ENCODE measurements around the gene DNAJC21. TPM values are rescaled to one million over a fixed set of nuclear protein-coding genes. Genes with fewer than 3 reads are reported as not detected.

Gene DNAJC21
- polyA plus RNA-seq, 2 of the 4 experiments (the other 2 are of a cell fraction): 31.1 to 36.5 TPM

DNA sequence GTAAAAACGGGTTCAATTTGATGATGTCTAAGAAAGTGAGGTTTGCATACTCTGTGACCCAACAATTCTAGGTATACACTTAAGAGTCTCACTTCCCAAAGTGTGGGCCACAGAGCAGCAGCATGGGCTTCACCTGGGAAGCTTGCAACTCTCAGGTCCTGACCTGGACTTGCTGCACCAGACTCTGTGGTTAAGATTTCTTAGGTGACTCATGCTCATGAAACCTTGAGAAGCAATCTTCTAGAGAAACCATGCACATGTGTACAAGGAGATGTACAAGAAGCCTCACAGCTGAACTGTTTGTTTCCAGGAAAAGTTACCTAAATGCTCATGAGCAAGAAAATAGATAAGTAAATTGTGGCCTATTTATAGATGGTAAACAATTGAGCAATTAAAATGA, 30.0 kb downstream of the DNAJC21 start:
- Histone ChIP-seq H3K4me2 (no peak overlapping the region), H3K9me3 (no peaks in the 10 kb centered on the region), H3K27ac (no peak overlapping the region), H3K4me3 (no peak overlapping the region), H3K4me1 (no peaks in the 10 kb centered on the region)
- ChIA-PET CTCF (interaction anchor here (1.0 to 3.6 kb wide), 5 partner anchors 9 to 43 kb away, joined by 3 to 21 read pairs (median 8); no protein-coding TSS in a partner anchor), POLR2A (no interaction called here)
- WGBS (ENCODE audit: missing lambda C conversion rate): 65% methylated on average over 1 of the region's 1 CpG
- DNase-seq (ENCODE audit: low read depth in 1 of 2, low spot score in 1 of 2) (no peak), FAIRE-seq (no peak), ATAC-seq (no peak)
- TF ChIP-seq HEYL (CRISPR knock-in tag; IDR thresholded peaks at IDR 0.05) (no peak), GATA3 (IDR thresholded peaks at IDR 0.05; ENCODE audit: borderline replicate concordance) (no peak)

DNA sequence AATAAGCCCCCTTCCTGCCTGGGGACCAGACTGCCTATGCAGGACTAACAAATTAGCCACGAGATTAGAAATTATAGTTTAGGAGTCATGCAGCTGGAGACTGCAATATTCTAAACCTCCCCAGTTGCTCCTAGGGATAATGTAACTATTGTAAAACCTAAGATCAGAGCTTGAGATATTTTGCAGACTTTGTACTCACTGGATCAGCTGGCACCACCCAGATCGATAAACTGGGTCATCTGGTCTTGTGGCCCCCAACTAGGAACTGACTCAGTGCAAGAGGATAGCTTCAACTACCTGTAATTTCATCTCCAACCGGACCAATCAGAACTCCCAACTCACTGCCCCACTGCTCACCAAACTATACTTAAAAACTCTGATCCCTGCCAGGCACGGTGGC, 38.2 kb downstream of the DNAJC21 start:
- WGBS (ENCODE audit: missing lambda C conversion rate): 79% methylated on average over 4 of the region's 4 CpGs
- H3K4me3 ChIP-seq: no peak overlapping the region
- FAIRE-seq (no peak), DNase-seq (ENCODE audit: low read depth in 1 of 2, low spot score in 1 of 2) (no peak), ATAC-seq (no peak)
- TF ChIP-seq CBX2 (IDR thresholded peaks at IDR 0.05; ENCODE audit: borderline replicate concordance, low read depth): no peak
- no peak for TF ChIP-seq RNF2 (IDR thresholded peaks at IDR 0.05; ENCODE audit: borderline replicate concordance, low read depth)
- TF ChIP-seq KDM5A (IDR thresholded peaks at IDR 0.05): no peak
- TF ChIP-seq CHD4 (IDR thresholded peaks at IDR 0.05; ENCODE audit: borderline replicate concordance): no peak
- TF ChIP-seq SREBF2 (IDR thresholded peaks at IDR 0.05): no peak
- no peak for TF ChIP-seq RFX5 (IDR thresholded peaks at IDR 0.05)
- no peak for TF ChIP-seq POLR2A (IDR thresholded peaks at IDR 0.05; ENCODE audit: low read length)
- no peak for TF ChIP-seq HDAC2 (IDR thresholded peaks at IDR 0.05)
- no peak for TF ChIP-seq KDM1A (IDR thresholded peaks at IDR 0.05; ENCODE audit: low read depth)
- TF ChIP-seq TP53 (CRISPR knock-in tag; IDR thresholded peaks at IDR 0.05): no peak
- TF ChIP-seq CEBPB (IDR thresholded peaks at IDR 0.05): no peak
- TF ChIP-seq, protein P1, sequence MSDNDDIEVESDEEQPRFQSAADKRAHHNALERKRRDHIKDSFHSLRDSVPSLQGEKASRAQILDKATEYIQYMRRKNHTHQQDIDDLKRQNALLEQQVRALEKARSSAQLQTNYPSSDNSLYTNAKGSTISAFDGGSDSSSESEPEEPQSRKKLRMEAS (IDR thresholded peaks at IDR 0.05): no peak
- TF ChIP-seq, protein P2, sequence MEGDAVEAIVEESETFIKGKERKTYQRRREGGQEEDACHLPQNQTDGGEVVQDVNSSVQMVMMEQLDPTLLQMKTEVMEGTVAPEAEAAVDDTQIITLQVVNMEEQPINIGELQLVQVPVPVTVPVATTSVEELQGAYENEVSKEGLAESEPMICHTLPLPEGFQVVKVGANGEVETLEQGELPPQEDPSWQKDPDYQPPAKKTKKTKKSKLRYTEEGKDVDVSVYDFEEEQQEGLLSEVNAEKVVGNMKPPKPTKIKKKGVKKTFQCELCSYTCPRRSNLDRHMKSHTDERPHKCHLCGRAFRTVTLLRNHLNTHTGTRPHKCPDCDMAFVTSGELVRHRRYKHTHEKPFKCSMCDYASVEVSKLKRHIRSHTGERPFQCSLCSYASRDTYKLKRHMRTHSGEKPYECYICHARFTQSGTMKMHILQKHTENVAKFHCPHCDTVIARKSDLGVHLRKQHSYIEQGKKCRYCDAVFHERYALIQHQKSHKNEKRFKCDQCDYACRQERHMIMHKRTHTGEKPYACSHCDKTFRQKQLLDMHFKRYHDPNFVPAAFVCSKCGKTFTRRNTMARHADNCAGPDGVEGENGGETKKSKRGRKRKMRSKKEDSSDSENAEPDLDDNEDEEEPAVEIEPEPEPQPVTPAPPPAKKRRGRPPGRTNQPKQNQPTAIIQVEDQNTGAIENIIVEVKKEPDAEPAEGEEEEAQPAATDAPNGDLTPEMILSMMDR (IDR thresholded peaks at IDR 0.05): no peak
- TF ChIP-seq MAFK (IDR thresholded peaks at IDR 0.05; ENCODE audit: partially characterized antibody): no peak
- no peak for TF ChIP-seq MAZ (IDR thresholded peaks at IDR 0.05; ENCODE audit: borderline replicate concordance, low read depth, low read length)
- TF ChIP-seq, protein P3, sequence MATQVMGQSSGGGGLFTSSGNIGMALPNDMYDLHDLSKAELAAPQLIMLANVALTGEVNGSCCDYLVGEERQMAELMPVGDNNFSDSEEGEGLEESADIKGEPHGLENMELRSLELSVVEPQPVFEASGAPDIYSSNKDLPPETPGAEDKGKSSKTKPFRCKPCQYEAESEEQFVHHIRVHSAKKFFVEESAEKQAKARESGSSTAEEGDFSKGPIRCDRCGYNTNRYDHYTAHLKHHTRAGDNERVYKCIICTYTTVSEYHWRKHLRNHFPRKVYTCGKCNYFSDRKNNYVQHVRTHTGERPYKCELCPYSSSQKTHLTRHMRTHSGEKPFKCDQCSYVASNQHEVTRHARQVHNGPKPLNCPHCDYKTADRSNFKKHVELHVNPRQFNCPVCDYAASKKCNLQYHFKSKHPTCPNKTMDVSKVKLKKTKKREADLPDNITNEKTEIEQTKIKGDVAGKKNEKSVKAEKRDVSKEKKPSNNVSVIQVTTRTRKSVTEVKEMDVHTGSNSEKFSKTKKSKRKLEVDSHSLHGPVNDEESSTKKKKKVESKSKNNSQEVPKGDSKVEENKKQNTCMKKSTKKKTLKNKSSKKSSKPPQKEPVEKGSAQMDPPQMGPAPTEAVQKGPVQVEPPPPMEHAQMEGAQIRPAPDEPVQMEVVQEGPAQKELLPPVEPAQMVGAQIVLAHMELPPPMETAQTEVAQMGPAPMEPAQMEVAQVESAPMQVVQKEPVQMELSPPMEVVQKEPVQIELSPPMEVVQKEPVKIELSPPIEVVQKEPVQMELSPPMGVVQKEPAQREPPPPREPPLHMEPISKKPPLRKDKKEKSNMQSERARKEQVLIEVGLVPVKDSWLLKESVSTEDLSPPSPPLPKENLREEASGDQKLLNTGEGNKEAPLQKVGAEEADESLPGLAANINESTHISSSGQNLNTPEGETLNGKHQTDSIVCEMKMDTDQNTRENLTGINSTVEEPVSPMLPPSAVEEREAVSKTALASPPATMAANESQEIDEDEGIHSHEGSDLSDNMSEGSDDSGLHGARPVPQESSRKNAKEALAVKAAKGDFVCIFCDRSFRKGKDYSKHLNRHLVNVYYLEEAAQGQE (IDR thresholded peaks at IDR 0.05): no peak
- ChIA-PET POLR2A (no interaction called here), CTCF (interaction anchor here (3.0 kb wide), 1 partner anchor 9 kb away, joined by 11 read pairs; no protein-coding TSS in a partner anchor)
- H3K9me3 ChIP-seq: no peaks in the 10 kb centered on the region
- H3K27ac ChIP-seq: no peak overlapping the region
- H3K4me1 ChIP-seq: no peaks in the 10 kb centered on the region
- H3K4me2 ChIP-seq: no peak overlapping the region

DNA sequence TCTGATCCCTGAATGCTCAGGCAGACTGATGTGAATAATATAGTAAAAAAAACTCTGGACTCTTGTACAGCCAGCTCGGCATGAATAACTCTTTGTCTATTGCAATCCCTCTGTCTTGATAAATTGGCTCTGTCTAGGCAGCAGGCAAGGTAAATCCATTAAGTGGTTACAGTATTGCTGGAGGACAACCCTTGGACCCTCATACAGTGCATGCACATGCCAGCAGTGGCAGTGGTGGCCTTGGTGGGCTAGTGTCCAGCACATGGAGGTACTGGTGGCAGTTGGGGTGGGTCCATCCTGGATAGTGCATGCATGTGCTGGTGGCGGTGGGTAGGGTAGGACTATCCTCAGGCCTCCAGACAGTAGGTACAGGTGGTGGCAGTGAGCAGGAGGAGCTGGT, 38.9 kb downstream of the DNAJC21 start:
- 83% methylated on average over 2 of the region's 2 CpGs for WGBS (ENCODE audit: missing lambda C conversion rate)
- no peak overlapping the region for H3K27ac ChIP-seq
- FAIRE-seq: no peak
- no peaks in the 10 kb centered on the region for H3K9me3 ChIP-seq
- TF ChIP-seq, protein P3 (IDR thresholded peaks at IDR 0.05): no peak
- TF ChIP-seq, protein P4, sequence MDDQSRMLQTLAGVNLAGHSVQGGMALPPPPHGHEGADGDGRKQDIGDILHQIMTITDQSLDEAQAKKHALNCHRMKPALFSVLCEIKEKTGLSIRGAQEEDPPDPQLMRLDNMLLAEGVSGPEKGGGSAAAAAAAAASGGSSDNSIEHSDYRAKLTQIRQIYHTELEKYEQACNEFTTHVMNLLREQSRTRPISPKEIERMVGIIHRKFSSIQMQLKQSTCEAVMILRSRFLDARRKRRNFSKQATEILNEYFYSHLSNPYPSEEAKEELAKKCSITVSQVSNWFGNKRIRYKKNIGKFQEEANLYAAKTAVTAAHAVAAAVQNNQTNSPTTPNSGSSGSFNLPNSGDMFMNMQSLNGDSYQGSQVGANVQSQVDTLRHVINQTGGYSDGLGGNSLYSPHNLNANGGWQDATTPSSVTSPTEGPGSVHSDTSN (IDR thresholded peaks at IDR 0.05): no peak
- TF ChIP-seq CBX2 (IDR thresholded peaks at IDR 0.05; ENCODE audit: borderline replicate concordance, low read depth) (no peak), RCOR1 (IDR thresholded peaks at IDR 0.05; ENCODE audit: low read depth, low read length) (no peak), RARB (CRISPR knock-in tag; IDR thresholded peaks at IDR 0.05) (no peak)
- H3K4me3 ChIP-seq: no peak overlapping the region
- no peak for DNase-seq (ENCODE audit: low read depth in 1 of 2, low spot score in 1 of 2)
- ATAC-seq: no peak
- no peak overlapping the region for H3K4me2 ChIP-seq
- POLR2A ChIA-PET: no interaction called here
- CTCF ChIA-PET: interaction anchor here (1.0 to 3.0 kb wide), 3 partner anchors 10 to 35 kb away, joined by 3 to 11 read pairs (median 3); no protein-coding TSS in a partner anchor
- no peaks in the 10 kb centered on the region for H3K4me1 ChIP-seq
